ENCODE measurements around the gene ARL11. TPM values are rescaled to one million over a fixed set of nuclear protein-coding genes. Genes with fewer than 3 reads are reported as not detected.

The ARL11 gene
- total and polyA plus RNA-seq, 8 donors = 0.05 to 1.5 (median 0.21) TPM

DNA sequence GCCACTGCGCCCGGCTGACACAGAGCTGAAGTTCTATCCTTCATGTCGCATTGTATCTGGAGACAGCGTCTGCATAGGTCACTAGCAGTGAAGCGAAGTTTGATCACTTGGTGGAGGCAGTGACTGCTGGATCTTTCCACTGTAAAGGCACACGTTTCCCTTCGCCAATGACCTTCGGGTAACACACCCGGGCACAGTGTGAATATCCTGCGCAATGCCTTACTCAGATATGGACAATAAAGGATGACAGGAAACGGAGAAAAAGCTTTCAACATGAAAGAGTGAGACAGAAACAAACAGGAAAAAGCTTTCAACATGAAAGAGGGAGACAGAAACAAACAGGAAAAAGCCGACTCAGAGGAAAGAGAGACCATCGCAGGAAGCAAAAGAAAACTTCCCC, 17.1 kb downstream of the ARL11 start:
- TF ChIP-seq, protein P1, sequence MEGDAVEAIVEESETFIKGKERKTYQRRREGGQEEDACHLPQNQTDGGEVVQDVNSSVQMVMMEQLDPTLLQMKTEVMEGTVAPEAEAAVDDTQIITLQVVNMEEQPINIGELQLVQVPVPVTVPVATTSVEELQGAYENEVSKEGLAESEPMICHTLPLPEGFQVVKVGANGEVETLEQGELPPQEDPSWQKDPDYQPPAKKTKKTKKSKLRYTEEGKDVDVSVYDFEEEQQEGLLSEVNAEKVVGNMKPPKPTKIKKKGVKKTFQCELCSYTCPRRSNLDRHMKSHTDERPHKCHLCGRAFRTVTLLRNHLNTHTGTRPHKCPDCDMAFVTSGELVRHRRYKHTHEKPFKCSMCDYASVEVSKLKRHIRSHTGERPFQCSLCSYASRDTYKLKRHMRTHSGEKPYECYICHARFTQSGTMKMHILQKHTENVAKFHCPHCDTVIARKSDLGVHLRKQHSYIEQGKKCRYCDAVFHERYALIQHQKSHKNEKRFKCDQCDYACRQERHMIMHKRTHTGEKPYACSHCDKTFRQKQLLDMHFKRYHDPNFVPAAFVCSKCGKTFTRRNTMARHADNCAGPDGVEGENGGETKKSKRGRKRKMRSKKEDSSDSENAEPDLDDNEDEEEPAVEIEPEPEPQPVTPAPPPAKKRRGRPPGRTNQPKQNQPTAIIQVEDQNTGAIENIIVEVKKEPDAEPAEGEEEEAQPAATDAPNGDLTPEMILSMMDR (IDR thresholded peaks at IDR 0.05) = no peak
- DNase-seq (no peak), FAIRE-seq (no peak), ATAC-seq (no peak)
- Histone ChIP-seq H3K4me1 (no peaks in the 10 kb centered on the region), H3K9me3 (no peaks in the 10 kb centered on the region), H3K36me3 (no peaks in the 10 kb centered on the region), H3K27ac (no peak overlapping the region), H3K4me3 (no peak overlapping the region), H3K27me3 (no peaks in the 10 kb centered on the region)
- 79 to 86% methylated on average over 13 of the region's 13 CpGs for WGBS, 2 donors
- intact Hi-C loops (cut with DNase I) = no loop called here

DNA sequence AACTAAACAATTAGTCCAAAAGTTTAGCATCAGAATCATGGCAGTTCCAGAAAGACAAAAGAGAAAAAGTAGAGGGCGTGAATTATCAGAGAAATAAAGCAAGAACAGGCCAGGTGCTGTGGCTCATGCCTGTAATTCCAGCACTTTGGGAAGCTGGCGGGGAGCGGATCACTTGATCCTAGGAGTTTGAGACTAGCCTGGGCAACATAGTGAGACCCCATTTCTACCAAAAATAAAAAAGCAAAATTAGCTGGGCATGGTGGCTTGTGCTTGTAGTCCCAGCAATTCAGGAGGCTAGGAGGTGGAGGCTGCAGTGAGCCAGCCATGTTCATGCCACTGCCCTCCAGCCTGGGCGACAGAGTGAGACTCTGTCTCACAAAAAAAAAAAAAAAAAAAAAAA, 18.4 kb downstream of the ARL11 start:
- Histone ChIP-seq H3K27ac (no peak overlapping the region), H3K9me3 (no peaks in the 10 kb centered on the region), H3K4me3 (no peak overlapping the region), H3K36me3 (no peaks in the 10 kb centered on the region), H3K27me3 (no peaks in the 10 kb centered on the region), H3K4me1 (no peaks in the 10 kb centered on the region)
- intact Hi-C loops (cut with DNase I) = no loop called here
- ATAC-seq = no peak
- TF ChIP-seq, protein P1 (IDR thresholded peaks at IDR 0.05) = no peak
- 84 to 91% methylated on average over 4 of the region's 4 CpGs for WGBS, 2 donors
- DNase-seq = no peak
- no peak for FAIRE-seq

DNA sequence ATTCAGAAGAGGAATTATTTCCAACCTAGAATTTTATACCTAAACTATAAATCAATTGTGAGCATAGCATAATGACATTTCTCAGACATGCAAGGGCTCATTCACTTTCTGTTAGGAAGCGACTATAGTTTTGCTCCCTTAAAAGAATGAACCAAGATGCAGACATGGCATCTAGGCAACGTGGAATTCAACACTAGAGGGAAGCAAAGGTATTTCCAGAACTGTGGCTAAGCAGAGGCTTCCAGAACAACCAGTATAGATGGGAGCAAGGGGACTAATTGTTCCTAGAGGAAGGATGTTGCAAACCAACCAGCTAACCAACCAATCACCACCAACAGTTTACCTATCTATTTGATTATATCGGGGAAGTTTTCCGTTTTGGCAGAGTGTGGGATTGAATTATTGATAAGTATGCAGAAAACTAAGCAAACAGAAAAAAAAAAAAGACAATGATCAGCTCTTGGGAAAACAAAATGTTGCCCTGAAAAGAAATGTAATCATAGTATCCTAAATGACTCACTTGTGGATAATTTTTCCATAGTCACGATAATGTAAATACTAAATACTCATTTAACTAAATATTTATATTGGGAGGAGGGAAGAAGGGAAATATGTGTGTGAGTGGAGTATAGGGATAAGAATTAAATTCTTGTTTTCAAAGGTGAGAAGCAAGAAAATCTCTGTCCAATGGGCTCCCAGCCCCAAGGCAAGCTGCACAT, 21.1 kb downstream of the ARL11 start:
- no peaks in the 10 kb centered on the region for H3K9me3 ChIP-seq
- H3K27ac ChIP-seq = no peak overlapping the region
- no peaks in the 10 kb centered on the region for H3K36me3 ChIP-seq
- intact Hi-C loops (cut with DNase I) = no loop called here
- no peak overlapping the region for H3K4me3 ChIP-seq
- no peak for FAIRE-seq
- 22 to 35% methylated on average over 5 of the region's 5 CpGs for WGBS, 2 donors
- H3K27me3 ChIP-seq = no peaks in the 10 kb centered on the region
- H3K4me1 ChIP-seq = no peaks in the 10 kb centered on the region
- peak; percentile 35 to 84 (median 60) for ATAC-seq
- DNase-seq = no peak
- TF ChIP-seq, protein P1 (IDR thresholded peaks at IDR 0.05) = no peak

DNA sequence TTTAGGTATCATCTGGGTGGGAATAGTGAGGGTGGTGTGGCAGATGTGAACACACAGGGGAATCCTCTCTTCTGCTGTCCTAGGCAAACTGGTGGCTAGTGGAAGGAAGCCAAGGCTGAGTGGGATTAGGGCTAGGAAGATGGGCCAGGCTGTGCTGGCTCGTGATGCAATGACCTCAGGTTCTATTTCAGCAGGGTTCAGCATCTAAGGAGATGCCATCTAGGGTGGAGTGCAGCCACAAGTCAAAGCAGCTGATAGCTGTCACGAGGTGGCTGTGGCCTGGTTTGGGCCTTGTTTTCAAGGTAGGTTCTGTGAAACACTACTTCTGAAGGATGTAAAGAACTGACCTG, 21.6 kb downstream of the ARL11 start:
- Histone ChIP-seq H3K27me3 (no peaks in the 10 kb centered on the region), H3K4me1 (no peaks in the 10 kb centered on the region), H3K9me3 (no peaks in the 10 kb centered on the region), H3K36me3 (no peaks in the 10 kb centered on the region), H3K4me3 (no peak overlapping the region), H3K27ac (no peak overlapping the region)
- intact Hi-C loops (cut with DNase I) = loop anchor here in 1 of 3 donors (10.0 kb wide), 1 partner anchor 195 kb away; no protein-coding TSS in a partner anchor
- FAIRE-seq (no peak), DNase-seq (no peak), ATAC-seq (no peak)
- WGBS, 2 donors = 79% methylated on average over 2 of the region's 2 CpGs
- TF ChIP-seq, protein P1 (IDR thresholded peaks at IDR 0.05) = no peak

Measured in pancreas (tissue), 10 donors.